Measurements from ENCODE around the gene PARP2.

PARP2 gene

GRCh38 chr14:20400965-20401593 is 57.6 kb downstream of the PARP2 start:
- DNase-seq (ENCODE audit: low read depth in 2 of 2) = no peak

- DNase-seq (ENCODE audit: low read depth in 2 of 2) = no peak
Observed at GRCh38 chr14:20403521-20403920, 60.1 kb downstream of the PARP2 start.

All from stimulated activated CD4-positive, alpha-beta T cell treated with anti-CD3 and anti-CD28 coated beads, Interleukin-12 subunit alpha, Interleukin-12 subunit beta, amount 100 ng/mL, for 24 hours (primary cell).